ENCODE measurements around the gene CCDC107.

The CCDC107 gene

GRCh38 chr9:35686222-35687203, 28.4 kb downstream of the CCDC107 start:
- no peak for DNase-seq

GRCh38 chr9:35687306-35687705, 29.2 kb downstream of the CCDC107 start:
- no peak for DNase-seq

- DNase-seq, result no peak
Measured at GRCh38 chr9:35687972-35688557, 30.0 kb downstream of the CCDC107 start.

- DNase-seq, result no peak
Measured at GRCh38 chr9:35688558-35689541, 30.8 kb downstream of the CCDC107 start.

GRCh38 chr9:35689542-35690293, 31.6 kb downstream of the CCDC107 start, which contains the start of gene TPM2:
TPM2 (minus strand) TSS chr9:35689925; CDS start chr9:35689817, 108 bp downstream.
- DNase-seq, result no peak

GRCh38 chr9:35690294-35690613, 32.2 kb downstream of the CCDC107 start:
- DNase-seq, result no peak

GRCh38 chr9:35690614-35691333, 32.7 kb downstream of the CCDC107 start:
- DNase-seq, result peak; percentile 9

- DNase-seq, result no peak
Measured at GRCh38 chr9:35691334-35691650, 33.2 kb downstream of the CCDC107 start.

- DNase-seq, result no peak
Measured at GRCh38 chr9:35691757-35692301, 33.7 kb downstream of the CCDC107 start.

- DNase-seq, result no peak
Measured at GRCh38 chr9:35695943-35696401, 37.9 kb downstream of the CCDC107 start.

GRCh38 chr9:35696520-35697215, 38.6 kb downstream of the CCDC107 start:
- peak; percentile 39 for DNase-seq

GRCh38 chr9:35697486-35697885, 39.4 kb downstream of the CCDC107 start:
- DNase-seq, result no peak

- no peak for DNase-seq
Measured at GRCh38 chr9:35698231-35698630, 40.1 kb downstream of the CCDC107 start.

GRCh38 chr9:35700031-35700430, 41.9 kb downstream of the CCDC107 start:
- DNase-seq, result no peak

GRCh38 chr9:35700942-35701341, 42.9 kb downstream of the CCDC107 start:
- no peak for DNase-seq

- DNase-seq, result no peak
Measured at GRCh38 chr9:35702696-35703095, 44.6 kb downstream of the CCDC107 start.

GRCh38 chr9:35703906-35704672, 46.0 kb downstream of the CCDC107 start:
- DNase-seq, result no peak

GRCh38 chr9:35705372-35705771, 47.3 kb downstream of the CCDC107 start:
- DNase-seq, result no peak

GRCh38 chr9:35705836-35706430, 47.8 kb downstream of the CCDC107 start:
- DNase-seq, result no peak
